Left colon (tissue), 2 donors: ENCODE measurements around the gene CLDN11. TPM values are rescaled to one million over a fixed set of nuclear protein-coding genes. Genes with fewer than 3 reads are reported as not detected.

ENCODE experiments used
- ATAC-seq: fragments of 200-7000 bp; cut with Tn5 transposase; one replicate; pipeline ENCODE4 v1.9.1; 2020; ENCODE audit warnings: mild to moderate bottlenecking, moderate library complexity
- DNase-seq, 2 donors: peaks; one replicate each; pipeline ENCODE4 v3.0.0-alpha.2; 2020
- intact Hi-C, 2 donors: fragments of 100-400 bp; cut with DNase I in 1 of 2; cut with micrococcal nuclease in 1 of 2; formaldehyde crosslinking; loops; one replicate each; pipeline versions ENCODE4 v1.11.2 to v1.14.0; 2022; cut with DNase I, micrococcal nuclease
- microRNA-seq, 2 donors: library from miRNA; unstranded; fragments of <30 nt; microRNA quantifications; one replicate each; pipeline versions ENCODE4 v1.1.0 to v1.2.0, GENCODE V29; 2020
- total RNA-seq, 2 donors: library from RNA; stranded (reverse); fragmentation: NEBNext Ultra II Directional; extraction: Animal tissue kit (Norgen Biotek cat#: 25700); gene quantifications; one replicate each; pipeline ENCODE4 v1.2.1, GENCODE V29; 2021
- donor health status: DM: no; HTN: no; CAD: no.
- donor health status: DM: yes; HTN: yes; CAD: no.

The CLDN11 gene
- total RNA-seq, 2 donors from 2014 or later = 4.3 to 7.7 TPM

- ATAC-seq (peak; percentile 48), DNase-seq (no peak)
- intact Hi-C loops = no loop called here
These were observed 47.3 kb downstream of the CLDN11 start for GRCh38 chr3:170465955-170466354.

GRCh38 chr3:170467007-170467406 is 48.3 kb downstream of the CLDN11 start:
- DNase-seq (no peak), ATAC-seq (no peak)
- intact Hi-C loops = no loop called here

GRCh38 chr3:170467571-170468147 is 49.0 kb downstream of the CLDN11 start:
- intact Hi-C loops = no loop called here
- DNase-seq (no peak), ATAC-seq (no peak)

- intact Hi-C loops = no loop called here
- ATAC-seq (no peak), DNase-seq (no peak)
These were observed 50.7 kb downstream of the CLDN11 start for GRCh38 chr3:170469151-170470062.

GRCh38 chr3:170470063-170471016 is 51.7 kb downstream of the CLDN11 start:
- intact Hi-C loops = no loop called here
- DNase-seq (no peak), ATAC-seq (no peak)

GRCh38 chr3:170471149-170471548 is 52.5 kb downstream of the CLDN11 start:
- intact Hi-C loops = no loop called here
- DNase-seq (no peak), ATAC-seq (no peak)

- intact Hi-C loops = no loop called here
- no peak for DNase-seq
- no peak for ATAC-seq
These were observed 54.7 kb downstream of the CLDN11 start for GRCh38 chr3:170473358-170473757.

DNA sequence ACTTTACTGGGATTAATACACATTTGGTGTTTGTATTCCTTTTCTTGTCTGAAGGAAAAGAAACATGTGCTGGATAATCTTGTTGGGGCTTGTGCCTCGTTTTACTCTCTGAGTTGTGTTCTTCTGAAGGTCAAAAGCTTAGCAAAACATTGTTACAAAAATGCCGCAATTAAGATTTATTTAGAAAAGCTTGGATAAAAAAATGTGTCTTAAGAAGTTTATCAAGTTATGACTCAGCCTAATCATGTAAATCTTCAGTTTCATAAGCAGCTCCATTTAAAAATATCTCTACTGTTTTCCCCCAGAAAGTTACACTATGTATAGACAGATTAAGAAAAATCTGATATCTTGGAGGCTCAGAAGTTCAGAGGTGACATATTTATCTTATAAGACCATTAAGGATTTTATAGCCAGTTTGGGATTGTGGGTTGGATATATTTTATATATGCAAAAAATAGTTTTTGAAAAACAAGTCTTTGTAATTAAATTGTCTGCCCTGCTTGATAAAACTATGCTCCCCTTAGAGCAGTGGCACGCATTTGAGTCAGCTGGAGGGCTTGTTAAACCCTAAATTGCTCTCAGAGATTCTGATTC is 56.5 kb downstream of the CLDN11 start:
- intact Hi-C loops = no loop called here
- ATAC-seq (no peak), DNase-seq (no peak)

- ATAC-seq (no peak), DNase-seq (no peak)
- intact Hi-C loops = no loop called here
These were observed 57.6 kb downstream of the CLDN11 start for GRCh38 chr3:170476291-170476690.

GRCh38 chr3:170477395-170477794 is 58.7 kb downstream of the CLDN11 start:
- ATAC-seq (no peak), DNase-seq (no peak)
- intact Hi-C loops = no loop called here

DNA sequence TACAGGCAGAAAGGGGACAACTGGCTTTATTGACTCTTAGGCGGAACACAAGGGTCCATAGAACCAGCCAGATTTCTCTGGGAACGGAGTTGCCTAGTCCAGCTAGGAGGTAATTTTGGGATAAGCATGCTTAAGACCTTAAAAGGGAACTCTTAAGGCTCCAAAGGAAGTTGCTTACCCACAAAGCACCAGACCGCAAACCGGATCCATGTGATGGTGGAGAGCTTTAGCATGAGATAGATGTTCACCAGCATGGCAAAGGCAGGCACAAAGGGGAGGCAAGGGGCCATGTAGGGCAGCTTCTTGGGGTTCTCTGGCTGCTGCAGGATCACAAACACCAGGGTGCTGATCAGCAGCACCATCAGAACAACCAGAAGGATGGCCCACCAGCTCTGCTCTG is 61.4 kb downstream of the CLDN11 start:
- intact Hi-C loops = no loop called here
- DNase-seq (no peak), ATAC-seq (no peak)

GRCh38 chr3:170482199-170482598 is 63.5 kb downstream of the CLDN11 start:
- intact Hi-C loops = no loop called here
- ATAC-seq (no peak), DNase-seq (no peak)

DNA sequence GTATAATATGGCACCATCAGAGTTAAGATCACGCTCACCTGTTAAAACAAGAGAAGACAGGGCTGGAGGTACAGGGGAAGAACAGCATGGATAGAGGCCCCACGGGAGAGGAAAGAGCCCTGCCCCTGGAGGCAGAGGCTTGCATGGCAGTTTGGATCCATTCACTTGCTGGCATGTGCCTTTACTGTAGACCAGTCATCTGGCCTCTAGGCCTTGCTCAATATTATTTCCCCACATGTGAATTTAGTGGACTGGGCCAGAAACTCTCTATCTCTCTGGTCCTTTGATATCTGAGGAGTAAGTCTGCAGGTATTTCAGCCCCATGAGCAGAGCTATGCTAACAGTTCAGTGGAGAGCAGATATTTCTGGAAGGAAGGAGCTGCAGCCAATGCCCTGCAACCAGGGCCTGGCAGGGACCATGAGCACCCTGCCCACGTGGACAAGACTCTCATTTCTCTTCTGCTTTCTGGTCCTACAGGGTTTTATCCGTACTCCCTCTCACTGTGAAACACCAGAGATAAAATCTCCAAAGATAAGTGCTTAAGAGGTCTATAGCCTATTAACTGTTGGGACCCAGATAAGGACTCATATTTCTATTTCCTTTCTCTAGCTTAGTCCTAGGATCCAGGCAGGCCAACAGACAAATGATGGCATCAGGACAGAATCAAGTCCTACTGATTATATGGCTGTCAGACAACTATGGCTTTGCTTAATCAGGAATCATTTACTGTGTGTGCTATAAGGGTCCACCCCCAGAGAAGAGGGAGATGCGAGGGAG is 65.0 kb downstream of the CLDN11 start:
- no peak for ATAC-seq
- intact Hi-C loops = no loop called here
- no peak for DNase-seq

Small RNA genes lying within 50 kb of the gene (microRNA-seq; reads per million reads assigned to microRNA genes)
- 0 reads per million in 2 donors for gene MIR6828

Other genes starting within 250 kb of the CLDN11 start
- 10 to 100 TPM; 49.3 to 51.1 TPM for gene PHC3, start 237.1 kb upstream of the CLDN11 start, total RNA-seq
- gene PRKCI, start 196.4 kb upstream of the CLDN11 start, total RNA-seq = 10 to 100 TPM; 48.7 to 49.4 TPM
- gene SKIL, start 61.2 kb upstream of the CLDN11 start, total RNA-seq = 10 to 100 TPM; 43.9 to 51.1 TPM
- under 1 TPM; 0.15 to 0.34 TPM for gene SLC7A14, start 167.2 kb downstream of the CLDN11 start, total RNA-seq